HG02970 (cell line): ENCODE measurements around the gene SEPTIN8.

Experiments used
- ATAC-seq: cut with Tn5 transposase; IDR thresholded peaks from one replicate; pipeline ENCODE4 v1.9.1; 2021; ENCODE audit warnings: mild to moderate bottlenecking, moderate library complexity, moderate number of reproducible peaks; ENCODE audit not compliant: unreplicated experiment, low FRiP score

The SEPTIN8 gene

GRCh38 chr5:132766020-132766805 is 10.8 kb downstream of the SEPTIN8 start:
- no peak for ATAC-seq

DNA sequence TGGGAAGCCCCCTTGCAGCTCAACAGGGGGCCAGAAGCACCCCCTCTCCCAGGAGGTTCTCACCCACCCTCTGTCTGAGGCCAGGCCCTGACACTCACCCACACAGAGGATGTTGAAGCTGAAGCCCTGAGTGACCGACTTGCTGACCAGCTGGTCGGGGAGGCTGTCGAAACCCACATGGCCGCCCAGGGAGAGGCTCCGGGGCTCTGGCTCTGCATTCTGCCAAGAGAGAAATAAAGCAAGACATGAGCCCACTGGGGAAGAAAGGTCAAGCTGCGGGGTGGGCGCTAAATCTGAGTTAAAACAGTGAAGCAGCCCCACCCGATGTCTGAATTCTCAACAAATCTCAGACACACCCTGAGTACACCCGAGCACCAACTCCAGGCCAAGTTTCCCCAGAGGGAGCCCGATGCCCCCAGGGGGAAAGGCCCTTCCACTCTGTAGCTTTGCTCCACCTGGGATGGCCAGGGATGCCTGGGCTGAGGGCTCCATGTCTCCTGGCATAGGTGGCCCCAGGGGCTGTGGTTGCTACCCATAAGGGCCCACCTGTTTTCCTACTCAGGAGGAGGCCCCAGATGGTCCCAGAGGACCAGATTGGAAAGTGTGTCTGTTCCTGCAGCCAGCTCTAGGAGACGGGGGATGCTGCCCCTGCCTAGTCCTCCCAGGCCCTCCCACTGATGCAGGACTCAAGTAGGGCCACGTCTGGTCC is 11.6 kb downstream of the SEPTIN8 start:
- no peak for ATAC-seq

DNA sequence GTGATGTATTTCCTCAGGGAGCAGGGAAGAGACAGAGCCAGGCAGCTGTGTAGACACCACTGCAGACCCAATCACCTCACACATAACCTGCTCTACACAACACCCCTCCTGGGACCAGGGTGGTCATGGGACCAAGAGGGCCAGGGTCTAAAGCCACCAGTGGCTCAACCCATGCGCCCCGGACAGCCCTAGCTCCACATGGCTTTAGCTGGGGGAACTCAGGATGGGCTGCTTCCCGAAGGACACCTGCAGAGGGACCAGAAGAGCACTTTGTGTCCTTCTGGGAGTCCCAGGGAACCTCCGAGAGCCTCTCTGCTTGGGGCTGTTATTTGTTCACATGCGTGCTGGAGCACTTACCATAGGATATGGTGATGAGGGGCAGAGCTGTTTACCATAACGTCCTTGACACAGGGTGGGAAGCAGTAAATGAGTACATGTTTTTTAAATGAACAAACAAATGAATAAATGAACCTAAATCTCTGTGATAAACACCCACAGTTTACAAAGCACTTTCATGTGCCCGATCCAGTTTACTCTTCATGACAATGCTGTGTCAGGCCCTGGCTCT is 12.3 kb downstream of the SEPTIN8 start:
- ATAC-seq: no peak

DNA sequence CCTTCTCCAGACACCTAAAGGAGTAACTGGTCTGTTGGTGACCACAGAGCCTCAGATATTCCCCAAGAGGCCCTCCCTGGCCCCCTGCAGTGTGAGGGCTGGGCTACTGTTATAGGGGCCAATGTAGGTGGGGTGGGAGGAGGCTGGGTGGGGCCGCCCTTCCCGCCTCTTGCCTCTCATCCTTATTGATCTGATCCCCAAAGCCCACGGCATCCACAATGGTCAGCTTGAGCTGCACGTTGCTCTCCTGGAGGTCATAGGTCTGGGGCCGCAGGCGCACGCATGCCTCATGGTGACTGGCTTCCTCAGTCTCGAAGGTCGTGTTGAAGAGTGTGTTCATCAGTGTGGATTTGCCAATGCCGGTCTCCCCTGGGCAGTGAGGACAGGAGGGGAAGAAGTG is 13.0 kb downstream of the SEPTIN8 start:
- no peak for ATAC-seq

- no peak for ATAC-seq
Observed at GRCh38 chr5:132763181-132764036, 13.6 kb downstream of the SEPTIN8 start.

DNA sequence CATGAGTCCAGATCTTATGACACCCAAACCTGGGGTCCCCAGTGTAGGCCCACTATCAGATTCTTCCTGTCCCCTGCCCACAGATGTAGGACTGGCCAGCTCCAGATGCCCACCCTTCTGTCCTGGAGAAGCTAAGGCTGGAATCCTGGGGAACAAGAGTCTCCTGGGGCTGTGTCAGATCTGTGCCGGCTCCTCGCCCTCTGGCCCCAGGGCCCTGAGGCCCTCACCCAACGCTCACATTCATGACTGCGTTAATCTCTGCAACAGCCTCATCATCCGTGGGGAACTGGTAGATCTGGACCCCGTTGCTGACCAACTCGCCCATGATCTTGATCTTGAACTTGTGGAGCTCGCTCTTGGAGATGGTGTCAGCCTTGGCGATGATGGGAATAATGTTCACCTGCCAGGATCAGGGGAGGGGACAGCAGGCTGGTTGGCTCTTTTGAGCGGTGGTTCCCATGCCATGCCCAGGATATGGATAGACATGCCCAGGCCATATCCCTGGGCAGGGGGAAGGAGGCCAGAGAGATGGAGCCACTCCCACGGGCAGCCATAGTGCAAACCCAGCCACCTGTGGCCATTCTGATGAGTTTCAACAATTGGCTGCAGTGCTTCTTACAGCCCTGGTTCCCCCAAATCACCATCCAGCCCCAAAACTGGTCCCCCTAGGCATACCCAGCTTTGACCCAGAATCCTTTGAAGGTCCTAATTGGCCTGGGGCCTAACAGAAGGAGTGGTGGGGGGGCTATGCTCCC is 14.6 kb downstream of the SEPTIN8 start:
- ATAC-seq: no peak

DNA sequence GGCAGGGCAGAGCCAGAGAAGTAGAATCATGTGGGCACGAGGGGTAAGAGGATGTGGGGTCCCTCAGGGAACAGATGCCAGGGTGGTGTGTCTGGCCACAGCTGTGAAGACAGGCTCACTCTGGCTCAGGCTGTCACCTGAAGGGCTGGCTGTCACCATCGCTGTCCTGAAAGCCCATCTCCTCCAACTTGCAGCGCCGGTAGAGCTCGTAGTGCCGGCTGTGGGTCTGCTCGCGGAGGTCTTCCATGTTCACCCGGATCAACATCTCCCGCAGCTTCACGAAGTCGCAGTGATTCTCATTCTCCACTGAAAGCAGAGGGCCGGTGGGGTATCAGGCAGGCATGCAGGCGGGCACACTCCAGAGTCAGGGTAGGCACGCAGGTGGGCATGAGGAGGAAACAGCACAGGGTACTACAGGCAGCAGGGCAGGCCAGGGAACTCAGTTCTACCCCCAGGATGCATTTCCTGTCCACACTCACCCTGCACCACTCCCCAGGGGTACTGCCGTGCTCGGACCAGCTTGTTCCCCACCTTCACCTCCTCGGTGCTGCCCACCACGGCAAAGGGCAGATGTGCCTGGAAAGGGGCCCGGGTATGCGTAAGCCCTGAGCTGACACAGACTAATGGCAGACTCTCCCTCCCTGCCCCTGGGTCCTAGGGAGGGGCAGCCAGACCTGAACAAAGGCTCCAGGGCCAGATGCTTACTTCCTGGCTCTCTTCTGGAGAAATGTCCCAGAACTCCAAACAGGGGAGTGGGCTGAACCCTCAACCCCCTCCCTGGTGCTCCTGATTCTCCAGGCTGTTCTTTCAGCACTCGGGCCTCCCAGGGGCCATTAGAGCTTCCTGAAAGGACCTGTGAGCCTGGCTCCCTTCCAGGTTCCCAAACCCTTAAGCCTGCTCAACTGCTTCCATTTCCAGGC is 15.5 kb downstream of the SEPTIN8 start:
- no peak for ATAC-seq

- ATAC-seq: no peak
Observed at GRCh38 chr5:132760601-132761317, 16.3 kb downstream of the SEPTIN8 start.

DNA sequence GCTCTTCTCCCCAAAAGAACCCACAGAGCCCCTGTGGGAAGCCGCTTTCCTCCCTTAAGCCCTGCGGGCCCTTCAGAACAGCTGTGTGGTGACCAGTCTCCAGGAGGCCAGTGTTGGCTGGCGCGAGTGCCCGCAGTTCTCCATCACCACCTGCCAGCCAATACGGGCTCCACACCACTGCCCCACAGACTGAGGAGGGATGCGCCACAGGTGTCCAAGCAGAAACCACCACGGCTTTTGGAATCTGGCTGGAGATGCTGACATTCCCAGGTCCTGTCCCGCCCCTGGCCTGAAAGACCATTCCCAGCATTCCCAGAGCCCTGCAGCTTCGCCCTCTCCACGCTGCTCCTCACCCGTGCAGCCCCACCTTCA is 17.0 kb downstream of the SEPTIN8 start:
- ATAC-seq: no peak

DNA sequence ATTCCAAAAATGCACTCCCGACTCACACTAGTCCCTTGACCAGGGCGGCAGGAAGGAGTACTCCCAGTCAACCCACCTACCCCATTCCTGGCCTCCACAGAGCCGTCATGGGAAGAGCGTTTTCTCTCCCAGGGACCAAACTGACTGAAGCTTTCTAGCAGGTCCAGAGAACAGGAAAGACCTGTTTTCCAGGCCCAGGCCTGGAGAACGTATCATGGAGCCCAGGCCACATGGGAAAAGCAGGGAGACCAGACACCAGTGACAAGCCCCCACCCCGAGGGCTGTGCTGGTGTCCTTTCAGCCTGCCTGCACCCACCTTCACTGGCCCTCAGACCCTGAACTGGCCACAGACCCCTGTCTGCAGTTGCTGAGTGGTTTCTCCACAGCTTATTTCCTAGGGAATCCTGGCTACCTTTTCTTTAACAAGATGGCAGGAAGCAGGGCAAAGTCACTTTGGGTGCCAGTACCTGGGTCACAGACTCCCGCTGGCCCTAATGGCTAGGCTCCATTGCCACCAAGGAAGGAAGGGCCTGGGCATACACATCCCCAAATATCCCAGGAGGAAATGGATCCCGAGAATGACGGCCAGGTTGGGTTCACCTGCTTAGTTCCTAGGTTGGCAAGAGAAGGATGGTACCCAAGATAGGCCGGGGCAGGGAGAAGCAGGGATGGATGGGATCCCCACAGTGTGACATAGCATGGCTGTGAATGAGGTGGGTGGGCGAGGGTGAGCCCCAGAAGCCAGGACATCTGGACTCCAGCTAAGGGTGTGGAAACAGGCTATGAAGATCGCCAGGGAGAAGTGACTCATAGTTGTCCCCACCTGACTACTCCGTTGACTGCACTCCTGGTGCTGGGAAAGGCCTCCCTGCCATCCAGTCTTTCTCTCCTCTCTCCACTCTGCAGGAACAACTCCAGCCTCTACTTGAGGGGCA is 17.7 kb downstream of the SEPTIN8 start:
- ATAC-seq: no peak

- no peak for ATAC-seq
Observed at GRCh38 chr5:132758451-132758850, 18.6 kb downstream of the SEPTIN8 start.

DNA sequence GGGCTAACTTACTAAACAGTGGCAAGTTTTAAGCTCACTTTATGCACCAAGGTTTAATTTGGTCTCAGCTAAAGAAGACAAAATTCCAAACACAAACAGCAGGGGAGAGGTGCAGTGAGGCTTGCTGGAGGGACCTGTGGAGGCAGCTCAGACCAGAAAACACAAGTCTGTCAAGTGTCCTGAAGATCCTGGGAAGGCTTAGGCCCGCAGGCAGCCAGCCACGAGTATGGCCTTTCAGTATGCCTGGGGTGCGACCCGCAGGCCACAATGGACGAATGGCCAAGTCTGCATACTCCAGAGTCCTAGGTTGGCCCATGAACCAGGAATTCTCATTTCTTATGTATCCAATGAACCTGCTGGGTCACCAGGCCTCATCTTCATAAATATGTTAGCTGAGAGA is 20.5 kb downstream of the SEPTIN8 start:
- no peak for ATAC-seq

- ATAC-seq: no peak
Observed at GRCh38 chr5:132754947-132755346, 22.1 kb downstream of the SEPTIN8 start.

DNA sequence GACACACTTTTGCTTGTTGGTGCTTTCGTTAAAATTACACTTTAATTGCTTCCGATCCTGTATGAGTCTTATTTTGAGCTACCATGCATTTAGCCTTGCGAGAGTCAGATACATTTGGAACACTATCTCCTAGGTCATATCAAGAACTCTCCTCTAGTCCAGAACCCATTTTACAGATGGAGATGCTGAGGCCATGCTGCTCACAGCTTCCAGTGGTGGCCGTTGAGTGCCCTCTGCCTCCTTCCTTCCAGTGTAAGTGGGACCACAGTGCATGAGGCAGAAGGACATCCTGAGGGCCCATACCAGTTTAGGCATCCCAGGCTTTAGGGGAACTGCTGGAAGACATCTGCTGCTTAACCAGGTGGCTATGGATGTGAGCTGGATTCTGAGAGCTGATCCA is 22.9 kb downstream of the SEPTIN8 start:
- ATAC-seq: no peak

DNA sequence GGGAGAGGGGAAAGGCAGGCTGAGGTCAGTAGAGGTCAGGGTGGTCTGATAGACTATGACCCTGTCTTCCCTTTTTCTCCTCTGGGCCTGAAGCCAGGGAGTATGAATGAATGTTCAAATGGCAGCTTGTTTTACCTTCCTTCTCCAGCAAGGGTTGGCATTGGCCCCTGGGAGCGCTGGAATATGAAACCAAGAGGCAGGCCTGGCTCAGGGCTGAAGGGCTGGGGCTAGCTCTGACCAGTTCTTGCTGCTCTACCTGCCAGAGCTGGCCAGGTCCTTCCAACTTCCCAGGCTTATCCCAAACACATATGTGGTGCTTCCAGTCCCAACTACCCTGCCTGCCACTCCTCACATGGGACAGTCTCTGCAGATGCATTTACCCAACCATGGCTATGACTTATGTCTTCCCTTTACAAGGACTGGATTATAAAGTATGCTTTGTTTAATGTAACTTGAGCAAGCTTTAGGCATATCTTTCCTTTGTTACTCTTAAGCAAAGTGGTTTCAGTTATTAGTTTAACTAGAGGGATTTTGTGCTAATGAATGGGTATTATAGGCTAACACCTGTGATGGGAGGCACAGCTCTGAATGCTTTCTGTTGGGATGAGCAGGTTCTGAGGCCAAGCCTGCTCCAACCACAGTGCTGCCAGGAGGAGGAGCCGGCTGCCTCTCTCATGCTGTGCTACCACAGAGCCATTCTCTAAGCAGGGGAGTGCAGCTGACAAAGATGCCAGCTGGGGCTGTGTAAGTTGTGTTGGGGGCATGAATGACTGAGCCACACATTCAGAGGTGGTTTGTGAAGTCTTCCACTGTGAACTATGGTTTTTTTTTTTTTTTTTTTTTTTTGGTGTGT is 23.7 kb downstream of the SEPTIN8 start:
- ATAC-seq: no peak

GRCh38 chr5:132752581-132753125 is 24.4 kb downstream of the SEPTIN8 start:
- no peak for ATAC-seq
